HCT116 (cell line): ENCODE measurements around the gene NR1H4.

Experiments
- EZH2 ChIP-seq: fragments of 200-600 bp; sonication (generic); IDR thresholded peaks from 2 replicates; pipeline ENCODE4 v1.6.1; 2017; ENCODE audit warnings: antibody characterized with exemption, mixed run types
- POLR2A ChIP-seq: IDR thresholded peaks from 2 replicates; pipeline ENCODE4 v1.7.0; 2011; ENCODE audit warnings: borderline replicate concordance; ENCODE audit not compliant: insufficient read depth, insufficient read length; ENCODE audit errors: extremely low read depth
- POLR2AphosphoS5 ChIP-seq: IDR thresholded peaks from 2 replicates; pipeline ENCODE4 v1.6.1; 2011; ENCODE audit warnings: mild to moderate bottlenecking, low read depth, low read length, moderate library complexity
- SIN3A ChIP-seq: IDR thresholded peaks from 2 replicates; pipeline ENCODE4 v1.6.1; 2012; ENCODE audit warnings: low read depth
- TF ChIP-seq, protein P1 (sequence below), 3 experiments: fragments of 200-600 bp in 1 of 3; sonication (generic) in 1 of 3; IDR thresholded peaks in 2 of 3; conservative IDR thresholded peaks in 1 of 3; 2 replicates each; pipeline ENCODE4 v1.5.1; 2012 to 2017; ENCODE audit warnings: low read depth in 2 of 3, low read length in 2 of 3, antibody characterized with exemption in 1 of 3, borderline replicate concordance in 1 of 3, control low read depth in 1 of 3, mild to moderate bottlenecking in 1 of 3, mixed read lengths in 1 of 3, mixed run types in 1 of 3, moderate library complexity in 1 of 3; ENCODE audit not compliant: insufficient read depth in 1 of 3

DNA sequence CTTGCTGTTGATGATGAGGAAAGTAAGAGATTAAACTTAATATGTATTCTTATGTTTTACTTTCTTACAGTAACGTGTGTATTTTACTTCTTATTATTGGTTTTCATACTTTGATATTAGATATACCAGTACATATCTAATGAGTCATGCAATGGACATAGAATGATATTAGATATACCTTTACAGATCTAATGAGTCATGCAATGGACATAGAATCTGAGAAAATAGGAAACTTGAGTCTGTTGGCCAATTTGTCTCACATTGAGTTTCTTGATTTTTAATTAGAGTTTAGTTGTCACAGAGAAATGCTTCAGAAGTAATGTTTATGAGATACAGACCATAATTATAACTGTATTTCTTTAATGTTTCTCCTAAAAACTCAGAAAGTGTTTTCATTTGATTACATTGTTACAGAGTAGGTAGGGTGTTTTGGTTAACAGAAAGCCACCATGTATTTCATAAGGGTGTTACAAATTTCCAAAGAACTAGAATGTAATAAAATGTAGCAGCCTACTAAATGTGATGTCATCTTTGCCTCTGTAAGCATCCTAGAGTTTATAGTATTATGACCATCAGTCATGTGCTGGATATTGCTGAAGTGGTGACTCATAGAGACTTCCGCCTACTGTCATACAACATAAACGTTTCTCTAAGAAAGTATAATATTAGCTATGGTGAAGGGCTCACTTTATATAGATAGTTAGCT lies 102.8 kb downstream of the NR1H4 start:
- TF ChIP-seq, protein P1, sequence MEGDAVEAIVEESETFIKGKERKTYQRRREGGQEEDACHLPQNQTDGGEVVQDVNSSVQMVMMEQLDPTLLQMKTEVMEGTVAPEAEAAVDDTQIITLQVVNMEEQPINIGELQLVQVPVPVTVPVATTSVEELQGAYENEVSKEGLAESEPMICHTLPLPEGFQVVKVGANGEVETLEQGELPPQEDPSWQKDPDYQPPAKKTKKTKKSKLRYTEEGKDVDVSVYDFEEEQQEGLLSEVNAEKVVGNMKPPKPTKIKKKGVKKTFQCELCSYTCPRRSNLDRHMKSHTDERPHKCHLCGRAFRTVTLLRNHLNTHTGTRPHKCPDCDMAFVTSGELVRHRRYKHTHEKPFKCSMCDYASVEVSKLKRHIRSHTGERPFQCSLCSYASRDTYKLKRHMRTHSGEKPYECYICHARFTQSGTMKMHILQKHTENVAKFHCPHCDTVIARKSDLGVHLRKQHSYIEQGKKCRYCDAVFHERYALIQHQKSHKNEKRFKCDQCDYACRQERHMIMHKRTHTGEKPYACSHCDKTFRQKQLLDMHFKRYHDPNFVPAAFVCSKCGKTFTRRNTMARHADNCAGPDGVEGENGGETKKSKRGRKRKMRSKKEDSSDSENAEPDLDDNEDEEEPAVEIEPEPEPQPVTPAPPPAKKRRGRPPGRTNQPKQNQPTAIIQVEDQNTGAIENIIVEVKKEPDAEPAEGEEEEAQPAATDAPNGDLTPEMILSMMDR (IDR thresholded peaks at IDR 0.05 in 2 of 3, conservative IDR thresholded peaks at IDR 0.05 in 1 of 3; ENCODE audit: borderline replicate concordance in 1 of 3, insufficient read depth in 1 of 3, low read depth in 2 of 3, low read length in 2 of 3), result no peak
- no peak for TF ChIP-seq POLR2A
- no peak for TF ChIP-seq EZH2
- TF ChIP-seq POLR2AphosphoS5, result no peak
- no peak for TF ChIP-seq SIN3A
